Right atrium auricular region (tissue), 2 donors: ENCODE measurements around the gene NPHP3. TPM values are rescaled to one million over a fixed set of nuclear protein-coding genes. Genes with fewer than 3 reads are reported as not detected.
A peak's percentile ranks its signal among the peaks of the same experiment; 100 is the strongest.

Experiments
- DNase-seq: peaks from one replicate; pipeline ENCODE4 v3.0.0-alpha.2; 2019; ENCODE audit warnings: low spot score
- H3K27ac ChIP-seq, 2 donors: fragments of 200-600 bp; sonication (generic); 1 replicate in 1 of 2; 2 replicates in 1 of 2; pipeline ENCODE4 v1.5.1; 2016 to 2019
- H3K27me3 ChIP-seq, 2 donors: fragments of 200-600 bp; sonication (generic); one replicate each; pipeline versions ENCODE4 v1.5.1 to v1.6.0; 2017 to 2019
- H3K36me3 ChIP-seq: fragments of 200-600 bp; sonication (generic); one replicate; pipeline ENCODE4 v1.5.1; 2016
- H3K4me1 ChIP-seq, 2 donors: fragments of 200-600 bp; sonication (generic); one replicate each; pipeline versions ENCODE4 v1.5.1 to v1.6.0; 2017 to 2019
- H3K4me3 ChIP-seq, 2 donors: fragments of 200-600 bp; sonication (generic); 1 replicate in 1 of 2; 2 replicates in 1 of 2; pipeline ENCODE4 v1.5.1; 2017 to 2019; ENCODE audit warnings: mild to moderate bottlenecking in 1 of 2, moderate library complexity in 1 of 2
- H3K9me3 ChIP-seq, 2 donors: fragments of 200-600 bp; sonication (generic); one replicate each; pipeline ENCODE4 v1.5.1; 2019
- CTCF ChIP-seq, 2 donors: fragments of 200-600 bp; sonication (generic); IDR thresholded peaks; one replicate each; pipeline ENCODE4 v1.5.1; 2019; ENCODE audit warnings: antibody characterized with exemption in 2 of 2
- total RNA-seq, 2 donors: library from RNA; depleted of rRNA; stranded (reverse); fragments of >200 nt; gene quantifications; one replicate each; pipeline ENCODE4 v1.1.0, GENCODE V29; 2016

NPHP3 gene
- total RNA-seq, 2 donors from 2014 or later, result 12.2 to 15.3 TPM

GRCh38 chr3:132659000-132659364 is 63.2 kb downstream of the NPHP3 start:
- Histone ChIP-seq H3K27me3 (no peaks in the 10 kb centered on the region), H3K36me3 (no peaks in the 10 kb centered on the region), H3K4me1 (peaks cover 0 to 52% of the 10 kb centered on the region in 2 donors), H3K27ac (peak overlapping the region; percentile 96), H3K4me3 (peak overlapping the region; percentile 94 to 95), H3K9me3 (no peaks in the 10 kb centered on the region)
- no peak for TF ChIP-seq CTCF (IDR thresholded peaks at IDR 0.05)
- no peak for DNase-seq

- H3K36me3 ChIP-seq, result no peaks in the 10 kb centered on the region
- no peaks in the 10 kb centered on the region for H3K9me3 ChIP-seq
- peak overlapping the region in 1 of 2 donors; percentile 96 for H3K27ac ChIP-seq
- peaks cover 0 to 46% of the 10 kb centered on the region in 2 donors for H3K4me1 ChIP-seq
- peak overlapping the region in 1 of 2 donors; percentile 94 for H3K4me3 ChIP-seq
- H3K27me3 ChIP-seq, result no peaks in the 10 kb centered on the region
- no peak for DNase-seq
- TF ChIP-seq CTCF (IDR thresholded peaks at IDR 0.05), result no peak
Observed at GRCh38 chr3:132657869-132658747, 64.1 kb downstream of the NPHP3 start.

- H3K36me3 ChIP-seq, result no peaks in the 10 kb centered on the region
- peaks cover 0 to 32% of the 10 kb centered on the region in 2 donors for H3K4me1 ChIP-seq
Observed at GRCh38 chr3:132655471-132655870, 66.7 kb downstream of the NPHP3 start.

GRCh38 chr3:132654721-132655120 is 67.5 kb downstream of the NPHP3 start:
- Histone ChIP-seq H3K4me3 (no peak overlapping the region), H3K27ac (no peak overlapping the region), H3K4me1 (peaks cover 0 to 32% of the 10 kb centered on the region in 2 donors), H3K36me3 (no peaks in the 10 kb centered on the region), H3K9me3 (no peaks in the 10 kb centered on the region), H3K27me3 (no peaks in the 10 kb centered on the region)
- no peak for TF ChIP-seq CTCF (IDR thresholded peaks at IDR 0.05)
- DNase-seq, result no peak

More at GRCh38 chr3:132655471-132655870, 66.7 kb downstream of the NPHP3 start:
- no peak for TF ChIP-seq CTCF (IDR thresholded peaks at IDR 0.05)
- no peak overlapping the region for H3K27ac ChIP-seq
- no peak for DNase-seq
- no peaks in the 10 kb centered on the region for H3K9me3 ChIP-seq
- no peaks in the 10 kb centered on the region for H3K27me3 ChIP-seq
- H3K4me3 ChIP-seq, result no peak overlapping the region

GRCh38 chr3:132654190-132654589 is 68.0 kb downstream of the NPHP3 start:
- no peak for TF ChIP-seq CTCF (IDR thresholded peaks at IDR 0.05)
- Histone ChIP-seq H3K4me3 (no peak overlapping the region), H3K27me3 (no peaks in the 10 kb centered on the region), H3K4me1 (peaks cover 0 to 30% of the 10 kb centered on the region in 2 donors), H3K27ac (no peak overlapping the region), H3K36me3 (no peaks in the 10 kb centered on the region), H3K9me3 (no peaks in the 10 kb centered on the region)
- no peak for DNase-seq
